ENCODE measurements around the gene ASAP2. TPM values are rescaled to one million over a fixed set of nuclear protein-coding genes. Genes with fewer than 3 reads are reported as not detected.

Gene ASAP2
- total RNA-seq, 8 experiments from 2014 or later, result 8.5 to 26.7 (median 19.1) TPM

- Histone ChIP-seq H3K4me1 (replicated peaks in 1 of 2) (peaks cover 7 to 13% of the 10 kb centered on the region in 2 donors), H3K27ac (no peak overlapping the region), H3K4me3 (no peak overlapping the region)
- in situ Hi-C loops (cut with MboI; ENCODE audit: low pct_unique_long_range_greater_than_20kb in 2 of 9, low sequenced_read_pairs in 9 of 9, unreplicated experiment in 9 of 9), result loop anchor here in 3 of 9 experiments (25.0 kb wide), 2 partner anchors 174 to 199 kb away; no protein-coding TSS in a partner anchor
- peak in 3 of 8 experiments; percentile 16 to 44 (median 17) for ATAC-seq (replicated peaks in 6 of 8)
- whole genome bisulfite sequencing, 10 experiments, result 20 to 86% (median 80%) methylated on average over 1 to 2 of the region's 2 CpGs; no CpG with 5 or more reads in 5 of the 10 experiments
Measured at GRCh38 chr2:9336241-9336575, 129.6 kb downstream of the ASAP2 start.

DNA sequence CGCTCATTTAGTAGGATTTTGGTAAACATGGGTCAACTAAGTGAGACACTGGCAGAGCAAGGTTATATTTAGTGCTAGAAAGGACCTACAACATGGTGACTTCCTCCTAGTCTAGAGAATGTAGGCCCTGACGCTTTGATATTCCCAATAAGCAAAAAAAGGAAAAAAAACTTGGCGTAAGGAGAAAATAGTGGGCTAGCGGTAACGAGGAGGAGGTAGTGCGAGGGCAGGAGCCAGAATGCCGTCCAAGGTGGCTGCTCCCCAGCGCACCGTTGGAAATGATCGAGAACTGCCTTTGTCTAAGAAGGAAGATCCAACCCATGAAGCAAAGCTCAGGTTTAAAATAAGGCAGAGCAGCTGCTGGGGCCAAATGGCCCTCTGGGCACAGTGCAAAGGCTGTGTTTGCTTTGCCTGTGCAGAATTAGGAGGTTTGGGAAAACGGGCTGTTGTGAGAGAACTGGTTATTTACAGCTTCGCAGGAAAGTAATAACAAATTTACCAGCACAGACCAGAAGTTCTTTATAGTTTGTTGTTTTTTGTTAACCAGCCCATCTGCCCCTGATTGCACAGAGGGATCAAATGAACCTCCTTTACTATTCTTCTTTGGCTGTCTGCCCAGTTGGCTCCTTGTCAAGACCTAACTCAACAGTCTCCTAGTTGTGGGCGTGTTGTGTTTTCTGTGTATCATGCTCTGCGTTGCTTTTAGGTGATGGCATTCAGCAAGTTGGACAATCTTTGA lies 130.1 kb downstream of the ASAP2 start:
- Histone ChIP-seq H3K27ac (no peak overlapping the region), H3K4me1 (replicated peaks in 1 of 2) (peaks cover 12 to 15% of the 10 kb centered on the region in 2 donors), H3K4me3 (no peak overlapping the region)
- WGBS, 10 experiments, result 59 to 100% (median 93%) methylated on average over 1 to 14 of the region's 14 CpGs
- ATAC-seq (replicated peaks in 6 of 8), result peak in 7 of 8 experiments; percentile 29 to 87 (median 76)
- in situ Hi-C loops (cut with MboI; ENCODE audit: low pct_unique_long_range_greater_than_20kb in 2 of 9, low sequenced_read_pairs in 9 of 9, unreplicated experiment in 9 of 9), result loop anchor here in 3 of 9 experiments (25.0 kb wide), 2 partner anchors 174 to 199 kb away; no protein-coding TSS in a partner anchor

DNA sequence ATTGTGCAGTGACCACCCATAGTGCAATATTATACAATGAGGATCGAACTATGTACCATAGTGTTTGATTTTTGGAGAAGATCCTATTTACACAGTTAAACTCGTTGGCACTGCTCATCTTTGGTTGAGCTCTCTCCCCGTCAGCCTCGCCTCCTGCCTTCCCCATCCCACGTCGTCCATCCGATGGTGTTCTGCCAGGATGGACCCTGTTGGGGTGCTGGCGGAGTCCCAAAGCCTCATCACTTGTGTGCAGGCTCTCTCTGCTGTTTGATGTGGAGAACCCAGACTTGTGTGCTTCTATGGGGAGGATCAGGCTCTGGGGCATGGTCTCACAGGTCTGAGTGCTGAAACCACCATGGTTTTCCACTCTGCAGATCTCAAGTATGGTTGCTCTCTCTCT lies 131.3 kb downstream of the ASAP2 start:
- Histone ChIP-seq H3K4me3 (no peak overlapping the region), H3K4me1 (replicated peaks in 1 of 2) (peaks cover 14 to 17% of the 10 kb centered on the region in 2 donors), H3K27ac (no peak overlapping the region)
- 80 to 100% (median 97%) methylated on average over 1 to 7 of the region's 8 CpGs; no CpG with 5 or more reads in 1 of the 10 experiments for WGBS, 10 experiments
- in situ Hi-C loops (cut with MboI; ENCODE audit: low pct_unique_long_range_greater_than_20kb in 2 of 9, low sequenced_read_pairs in 9 of 9, unreplicated experiment in 9 of 9), result loop anchor here in 3 of 9 experiments (25.0 kb wide), 2 partner anchors 176 to 201 kb away; no protein-coding TSS in a partner anchor
- ATAC-seq (replicated peaks in 6 of 8), result no peak

DNA sequence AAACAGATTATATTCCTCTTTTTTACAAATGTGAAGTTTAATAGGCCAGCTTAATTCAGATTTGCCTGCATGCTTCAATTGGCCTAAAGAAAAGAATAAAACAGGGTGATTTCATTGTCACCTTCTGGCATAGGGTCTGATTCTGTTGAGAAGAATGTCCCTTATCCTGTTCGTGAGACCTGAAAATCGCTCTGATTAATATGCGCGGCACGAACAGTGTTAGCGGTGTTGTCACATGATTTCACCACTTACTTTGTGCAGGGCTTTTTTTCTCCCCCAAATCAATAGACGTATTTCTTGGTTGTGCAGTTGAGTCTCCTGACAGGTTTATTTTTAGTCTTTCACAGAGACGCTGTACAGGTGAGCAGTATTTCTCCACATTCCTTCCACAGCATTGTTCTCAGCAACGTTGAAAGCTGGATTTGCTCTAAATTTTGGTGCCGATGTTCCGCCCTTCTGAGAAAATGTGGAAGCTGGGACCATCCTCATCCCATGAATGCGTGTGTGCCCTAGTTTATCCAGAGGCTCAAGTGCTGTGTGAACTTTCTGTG lies 134.8 kb downstream of the ASAP2 start:
- Histone ChIP-seq H3K4me3 (no peak overlapping the region), H3K4me1 (replicated peaks in 1 of 2) (peaks cover 14 to 15% of the 10 kb centered on the region in 2 donors), H3K27ac (peak overlapping the region in 1 of 2 donors; percentile 31)
- ATAC-seq (replicated peaks in 6 of 8), result peak in 4 of 8 experiments; percentile 55 to 87 (median 86)
- in situ Hi-C loops (cut with MboI; ENCODE audit: low pct_unique_long_range_greater_than_20kb in 2 of 9, low sequenced_read_pairs in 9 of 9, unreplicated experiment in 9 of 9), result loop anchor here in 3 of 9 experiments (25.0 kb wide), 2 partner anchors 179 to 204 kb away; no protein-coding TSS in a partner anchor
- WGBS, 10 experiments, result 43 to 100% (median 82%) methylated on average over 1 to 11 of the region's 12 CpGs

- in situ Hi-C loops (cut with MboI; ENCODE audit: low pct_unique_long_range_greater_than_20kb in 2 of 9, low sequenced_read_pairs in 9 of 9, unreplicated experiment in 9 of 9), result loop anchor here in 3 of 9 experiments (25.0 kb wide), 2 partner anchors 180 to 205 kb away; no protein-coding TSS in a partner anchor
- no peak for ATAC-seq (replicated peaks in 6 of 8)
- 87 to 100% (median 97%) methylated on average over 4 to 8 of the region's 8 CpGs; no CpG with 5 or more reads in 1 of the 10 experiments for WGBS, 10 experiments
- peaks cover 8 to 14% of the 10 kb centered on the region in 2 donors for H3K4me1 ChIP-seq (replicated peaks in 1 of 2)
- H3K27ac ChIP-seq, result no peak overlapping the region
- no peak overlapping the region for H3K4me3 ChIP-seq
Measured at GRCh38 chr2:9342659-9343058, 136.0 kb downstream of the ASAP2 start.

- WGBS, 10 experiments, result 81 to 100% (median 100%) methylated on average over 1 to 7 of the region's 7 CpGs; no CpG with 5 or more reads in 1 of the 10 experiments
- no peak for ATAC-seq (replicated peaks in 6 of 8)
- in situ Hi-C loops (cut with MboI; ENCODE audit: low pct_unique_long_range_greater_than_20kb in 2 of 9, low sequenced_read_pairs in 9 of 9, unreplicated experiment in 9 of 9), result loop anchor here in 3 of 9 experiments (25.0 kb wide), 2 partner anchors 181 to 206 kb away; no protein-coding TSS in a partner anchor
- Histone ChIP-seq H3K4me1 (replicated peaks in 1 of 2) (peaks cover 8 to 14% of the 10 kb centered on the region in 2 donors), H3K27ac (no peak overlapping the region), H3K4me3 (no peak overlapping the region)
Measured at GRCh38 chr2:9343524-9343923, 136.9 kb downstream of the ASAP2 start.

DNA sequence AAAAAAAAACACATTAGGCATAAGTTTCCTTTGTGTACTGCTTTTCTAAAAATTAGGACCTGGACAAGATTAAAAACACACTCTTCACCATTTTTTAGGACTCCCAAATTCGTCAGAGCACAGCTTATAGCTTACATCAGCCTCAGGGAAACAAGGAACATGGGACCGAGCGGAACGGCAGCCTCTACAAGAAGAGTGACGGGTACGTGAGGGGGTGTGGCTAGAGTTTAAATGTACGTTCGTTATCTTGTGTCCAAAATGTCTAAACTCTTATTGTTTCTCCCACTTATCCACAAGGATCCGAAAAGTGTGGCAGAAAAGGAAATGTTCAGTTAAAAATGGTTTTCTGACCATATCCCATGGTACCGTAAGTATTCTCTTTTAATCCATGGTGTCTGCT lies 137.8 kb downstream of the ASAP2 start:
- in situ Hi-C loops (cut with MboI; ENCODE audit: low pct_unique_long_range_greater_than_20kb in 2 of 9, low sequenced_read_pairs in 9 of 9, unreplicated experiment in 9 of 9), result loop anchor here in 3 of 9 experiments (25.0 kb wide), 2 partner anchors 182 to 207 kb away; no protein-coding TSS in a partner anchor

DNA sequence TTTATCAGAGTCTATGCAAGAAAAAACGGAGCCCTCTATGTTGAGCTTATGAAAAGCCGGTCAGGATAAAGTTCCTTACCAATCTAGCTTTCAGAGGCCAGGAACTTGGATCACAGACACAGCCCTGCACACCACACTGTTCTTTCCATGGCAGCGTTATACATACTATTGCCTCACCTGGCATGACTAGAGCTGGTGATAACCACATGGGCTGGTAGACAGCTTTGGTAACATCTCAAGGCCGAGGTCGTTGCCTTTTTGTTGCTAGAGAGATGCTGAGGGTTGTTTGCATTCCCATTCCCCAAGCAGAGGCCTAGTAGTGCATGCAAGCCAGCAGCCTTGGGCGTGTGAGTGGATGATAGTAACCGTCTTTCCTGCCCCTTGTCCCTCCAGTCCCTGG lies 138.7 kb downstream of the ASAP2 start:
- in situ Hi-C loops (cut with MboI; ENCODE audit: low pct_unique_long_range_greater_than_20kb in 2 of 9, low sequenced_read_pairs in 9 of 9, unreplicated experiment in 9 of 9), result loop anchor here in 3 of 9 experiments (25.0 kb wide), 2 partner anchors 183 to 208 kb away; no protein-coding TSS in a partner anchor
- Histone ChIP-seq H3K27ac (no peak overlapping the region), H3K4me1 (replicated peaks in 1 of 2) (peaks cover 8 to 14% of the 10 kb centered on the region in 2 donors), H3K4me3 (no peak overlapping the region)
- 82 to 100% (median 90%) methylated on average over 2 to 4 of the region's 7 CpGs; no CpG with 5 or more reads in 2 of the 10 experiments for WGBS, 10 experiments
- ATAC-seq (replicated peaks in 6 of 8), result no peak

More for the DNA sequence above, 137.8 kb downstream of the ASAP2 start:
- WGBS, 10 experiments, result 78 to 100% (median 91%) methylated on average over 1 to 10 of the region's 10 CpGs; no CpG with 5 or more reads in 1 of the 10 experiments
- H3K4me1 ChIP-seq (replicated peaks in 1 of 2), result peaks cover 8 to 14% of the 10 kb centered on the region in 2 donors
- no peak overlapping the region for H3K27ac ChIP-seq
- no peak for ATAC-seq (replicated peaks in 6 of 8)
- no peak overlapping the region for H3K4me3 ChIP-seq

- in situ Hi-C loops (cut with MboI; ENCODE audit: low pct_unique_long_range_greater_than_20kb in 2 of 9, low sequenced_read_pairs in 9 of 9, unreplicated experiment in 9 of 9), result loop anchor here in 3 of 9 experiments (25.0 kb wide), 2 partner anchors 184 to 209 kb away; no protein-coding TSS in a partner anchor
- ATAC-seq (replicated peaks in 6 of 8), result no peak
- Histone ChIP-seq H3K4me1 (replicated peaks in 1 of 2) (peaks cover 5 to 8% of the 10 kb centered on the region in 2 donors), H3K27ac (no peak overlapping the region), H3K4me3 (no peak overlapping the region)
- WGBS, 10 experiments, result 83 to 100% (median 89%) methylated on average over 1 to 7 of the region's 10 CpGs; no CpG with 5 or more reads in 4 of the 10 experiments
Measured at GRCh38 chr2:9345997-9346396, 139.4 kb downstream of the ASAP2 start.

GRCh38 chr2:9346885-9347284 lies 140.3 kb downstream of the ASAP2 start:
- 80 to 100% (median 100%) methylated on average over 1 to 6 of the region's 9 CpGs; no CpG with 5 or more reads in 1 of the 10 experiments for whole genome bisulfite sequencing, 10 experiments
- no peak overlapping the region for H3K27ac ChIP-seq
- no peak overlapping the region for H3K4me3 ChIP-seq
- in situ Hi-C loops (cut with MboI; ENCODE audit: low pct_unique_long_range_greater_than_20kb in 2 of 9, low sequenced_read_pairs in 9 of 9, unreplicated experiment in 9 of 9), result loop anchor here in 3 of 9 experiments (25.0 kb wide), 2 partner anchors 185 to 210 kb away; no protein-coding TSS in a partner anchor
- ATAC-seq (replicated peaks in 6 of 8), result no peak
- H3K4me1 ChIP-seq (replicated peaks in 1 of 2), result peaks cover under 1% of the 10 kb centered on the region in 2 donors

GRCh38 chr2:9347411-9347881 lies 140.8 kb downstream of the ASAP2 start:
- no peaks in the 10 kb centered on the region for H3K4me1 ChIP-seq (replicated peaks in 1 of 2)
- 4 to 100% (median 93%) methylated on average over 1 to 5 of the region's 6 CpGs; no CpG with 5 or more reads in 1 of the 10 experiments for WGBS, 10 experiments
- no peak overlapping the region for H3K4me3 ChIP-seq
- H3K27ac ChIP-seq, result no peak overlapping the region
- ATAC-seq (replicated peaks in 6 of 8), result peak in 2 of 8 experiments; percentile 59 to 77
- in situ Hi-C loops (cut with MboI; ENCODE audit: low pct_unique_long_range_greater_than_20kb in 2 of 9, low sequenced_read_pairs in 9 of 9, unreplicated experiment in 9 of 9), result loop anchor here in 3 of 9 experiments (25.0 kb wide), 2 partner anchors 185 to 210 kb away; no protein-coding TSS in a partner anchor

DNA sequence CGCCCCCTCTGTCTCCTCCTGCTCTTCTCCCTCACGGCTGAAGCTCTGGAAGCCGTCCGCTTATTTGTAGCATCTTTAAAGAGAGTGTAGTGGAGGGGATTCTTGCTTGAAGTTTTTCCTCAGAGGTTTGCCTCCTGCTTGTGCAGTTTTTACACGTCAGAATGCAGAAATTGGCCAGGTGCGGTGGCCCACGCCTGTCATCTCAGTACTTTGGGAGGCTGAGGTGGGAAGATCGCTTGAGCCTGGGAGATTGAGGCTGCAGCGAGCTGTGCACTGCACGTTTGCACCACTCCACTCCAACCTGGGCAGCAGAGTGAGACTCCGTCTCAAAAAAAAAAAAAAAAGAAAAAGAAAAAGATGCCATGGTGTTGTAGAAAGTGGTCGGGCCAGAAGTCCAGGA lies 147.7 kb downstream of the ASAP2 start:
- H3K27ac ChIP-seq, result no peak overlapping the region
- 67 to 100% (median 88%) methylated on average over 1 to 7 of the region's 12 CpGs; no CpG with 5 or more reads in 2 of the 10 experiments for WGBS, 10 experiments
- no peak overlapping the region for H3K4me3 ChIP-seq
- no peak for ATAC-seq (replicated peaks in 6 of 8)
- peaks cover 17 to 22% of the 10 kb centered on the region in 2 donors for H3K4me1 ChIP-seq (replicated peaks in 1 of 2)
- in situ Hi-C loops (cut with MboI; ENCODE audit: low pct_unique_long_range_greater_than_20kb in 2 of 9, low sequenced_read_pairs in 9 of 9, unreplicated experiment in 9 of 9), result no loop called here
